Natural killer cell (primary cell): Measurements from ENCODE around the gene PRR19. TPM values are rescaled to one million over a fixed set of nuclear protein-coding genes. Genes with fewer than 3 reads are reported as not detected.
A peak's percentile ranks its signal among the peaks of the same experiment; 100 is the strongest.

Experiments used
- ATAC-seq, 3 donors: fragments of 150-1000 bp in 2 of 3; fragments of 200-7000 bp in 1 of 3; cut with Tn5 transposase; 1 replicate in 1 of 3; 2 replicates in 2 of 3; pipeline ENCODE4 v1.10.0; 2021; ENCODE audit warnings: mild to moderate bottlenecking in 2 of 3, moderate library complexity in 2 of 3
- DNase-seq, 2 donors: peaks; one replicate each; pipeline versions ENCODE4 v3.0.0 to v3.0.0-alpha.2; 2013 to 2021; ENCODE audit warnings: mixed read lengths in 1 of 2
- H3K27ac ChIP-seq: one replicate; pipeline ENCODE4 v1.5.1; 2013; ENCODE audit warnings: mild to moderate bottlenecking, low read length
- H3K27me3 ChIP-seq: one replicate; pipeline ENCODE4 v1.6.1; 2013; ENCODE audit warnings: low read length; ENCODE audit not compliant: control insufficient read depth, insufficient read depth
- H3K36me3 ChIP-seq: one replicate; pipeline ENCODE4 v1.6.1; 2013; ENCODE audit warnings: low read length; ENCODE audit not compliant: control insufficient read depth, insufficient read depth
- H3K4me1 ChIP-seq: one replicate; pipeline ENCODE4 v1.6.1; 2013; ENCODE audit warnings: low read length; ENCODE audit not compliant: control insufficient read depth, insufficient read depth
- H3K4me3 ChIP-seq: one replicate; pipeline ENCODE4 v1.5.1; 2013; ENCODE audit warnings: low read length
- H3K9me3 ChIP-seq: one replicate; pipeline ENCODE4 v1.6.1; 2013; ENCODE audit warnings: low read length; ENCODE audit not compliant: control insufficient read depth, insufficient read depth
- H3K27ac Mint-ChIP-seq, 2 donors: one replicate each; pipeline ENCODE4 v1.8.0; 2022; ENCODE audit warnings: mild to moderate bottlenecking in 2 of 2, mixed read lengths in 2 of 2, moderate library complexity in 1 of 2
- H3K27me3 Mint-ChIP-seq, 2 donors: one replicate each; pipeline ENCODE4 v1.8.0; 2022; ENCODE audit warnings: low read depth in 2 of 2, mixed read lengths in 2 of 2
- H3K36me3 Mint-ChIP-seq: one replicate; pipeline ENCODE4 v1.8.0; 2022; ENCODE audit warnings: mixed read lengths
- H3K4me1 Mint-ChIP-seq, 2 donors: one replicate each; pipeline ENCODE4 v1.8.0; 2022; ENCODE audit warnings: mixed read lengths in 2 of 2
- H3K4me3 Mint-ChIP-seq: one replicate; pipeline ENCODE4 v1.8.0; 2022; ENCODE audit warnings: mild to moderate bottlenecking, moderate library complexity, mixed read lengths
- H3K9me3 Mint-ChIP-seq, 2 donors: one replicate each; pipeline ENCODE4 v1.8.0; 2022; ENCODE audit warnings: mixed read lengths in 2 of 2
- WGBS: methylation state at CpG from one replicate; pipeline ENCODE4 v1.1.7; 2013; ENCODE audit warnings: missing lambda C conversion rate; ENCODE audit not compliant: insufficient coverage; 5-methylcytosine and 5-hydroxymethylcytosine counted together
- intact Hi-C: fragments of 100-400 bp; cut with micrococcal nuclease; formaldehyde crosslinking; loops from one replicate; pipeline ENCODE4 v1.14.2; 2022
- total RNA-seq, 4 donors: library from RNA; stranded (reverse); fragments of 120-200 nt in 1 of 4; gene quantifications; one replicate each; pipeline versions ENCODE4 v1.2.3 to v1.2.4, GENCODE V29; 2013 to 2022
- TF ChIP-seq, protein P1 (sequence below): fragments of 200-600 bp; IDR thresholded peaks from one replicate; pipeline ENCODE4 v1.8.0; 2022; ENCODE audit warnings: antibody characterized with exemption

Gene PRR19
- total RNA-seq, 3 donors from 2014 or later (not counting 1 experiment from before 2014, with no cell fraction given): not detected

GRCh38 chr19:42317535-42317934 lies 15.6 kb downstream of the PRR19 start:
- Mint-ChIP-seq H3K27ac (peak overlapping the region in 1 of 2 donors; percentile 8), H3K4me1 (peaks cover 15 to 27% of the 10 kb centered on the region in 2 donors), H3K4me3 (peak overlapping the region; percentile 22), H3K36me3 (no peaks in the 10 kb centered on the region), H3K27me3 (peaks cover 17 to 33% of the 10 kb centered on the region in 2 donors), H3K9me3 (no peaks in the 10 kb centered on the region)
- Histone ChIP-seq H3K27ac (no peak overlapping the region), H3K4me1 (peaks cover 31% of the 10 kb centered on the region), H3K27me3 (peaks cover 13% of the 10 kb centered on the region), H3K4me3 (no peak overlapping the region), H3K9me3 (no peaks in the 10 kb centered on the region), H3K36me3 (no peaks in the 10 kb centered on the region)
- WGBS: 92% methylated on average over 13 of the region's 13 CpGs
- no peak for ATAC-seq
- TF ChIP-seq, protein P1, sequence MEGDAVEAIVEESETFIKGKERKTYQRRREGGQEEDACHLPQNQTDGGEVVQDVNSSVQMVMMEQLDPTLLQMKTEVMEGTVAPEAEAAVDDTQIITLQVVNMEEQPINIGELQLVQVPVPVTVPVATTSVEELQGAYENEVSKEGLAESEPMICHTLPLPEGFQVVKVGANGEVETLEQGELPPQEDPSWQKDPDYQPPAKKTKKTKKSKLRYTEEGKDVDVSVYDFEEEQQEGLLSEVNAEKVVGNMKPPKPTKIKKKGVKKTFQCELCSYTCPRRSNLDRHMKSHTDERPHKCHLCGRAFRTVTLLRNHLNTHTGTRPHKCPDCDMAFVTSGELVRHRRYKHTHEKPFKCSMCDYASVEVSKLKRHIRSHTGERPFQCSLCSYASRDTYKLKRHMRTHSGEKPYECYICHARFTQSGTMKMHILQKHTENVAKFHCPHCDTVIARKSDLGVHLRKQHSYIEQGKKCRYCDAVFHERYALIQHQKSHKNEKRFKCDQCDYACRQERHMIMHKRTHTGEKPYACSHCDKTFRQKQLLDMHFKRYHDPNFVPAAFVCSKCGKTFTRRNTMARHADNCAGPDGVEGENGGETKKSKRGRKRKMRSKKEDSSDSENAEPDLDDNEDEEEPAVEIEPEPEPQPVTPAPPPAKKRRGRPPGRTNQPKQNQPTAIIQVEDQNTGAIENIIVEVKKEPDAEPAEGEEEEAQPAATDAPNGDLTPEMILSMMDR: no peak
- no peak for DNase-seq
- intact Hi-C loops: no loop called here

DNA sequence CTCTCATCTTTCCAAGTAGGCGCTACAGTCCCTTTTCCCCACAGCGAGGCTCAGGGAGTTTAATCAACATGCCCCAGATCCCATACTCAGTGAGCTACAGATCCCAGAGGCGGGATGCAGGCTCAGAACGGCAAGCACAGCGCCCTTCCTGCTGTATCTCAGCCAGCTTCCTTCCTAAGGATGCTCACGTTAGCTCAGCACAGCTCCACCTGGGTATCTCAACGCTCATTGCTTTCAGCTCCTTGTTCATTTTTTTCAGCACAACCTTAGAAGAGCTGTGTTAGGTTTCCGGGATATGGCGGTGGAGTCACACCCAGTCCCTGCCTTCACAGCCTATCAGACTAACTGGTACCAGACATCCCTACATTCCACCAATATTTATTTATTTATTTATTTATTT lies 20.4 kb downstream of the PRR19 start:
- H3K27me3 ChIP-seq: peaks cover 8% of the 10 kb centered on the region
- TF ChIP-seq, protein P1: no peak
- intact Hi-C loops: no loop called here
- H3K4me1 Mint-ChIP-seq: peaks cover 18 to 27% of the 10 kb centered on the region in 2 donors
- peaks cover 5% of the 10 kb centered on the region for H3K36me3 Mint-ChIP-seq
- H3K4me3 Mint-ChIP-seq: no peak overlapping the region
- H3K27me3 Mint-ChIP-seq: peaks cover 15 to 19% of the 10 kb centered on the region in 2 donors
- H3K9me3 Mint-ChIP-seq: no peaks in the 10 kb centered on the region
- H3K4me3 ChIP-seq: no peak overlapping the region
- no peak overlapping the region for H3K27ac Mint-ChIP-seq
- H3K36me3 ChIP-seq: no peaks in the 10 kb centered on the region
- DNase-seq (no peak), ATAC-seq (no peak)
- H3K9me3 ChIP-seq: no peaks in the 10 kb centered on the region
- H3K4me1 ChIP-seq: peaks cover 25% of the 10 kb centered on the region
- WGBS: 81% methylated on average over 9 of the region's 9 CpGs
- no peak overlapping the region for H3K27ac ChIP-seq

- no peak overlapping the region for H3K4me3 ChIP-seq
- Mint-ChIP-seq H3K4me1 (peaks cover 17 to 23% of the 10 kb centered on the region in 2 donors), H3K27ac (no peak overlapping the region), H3K36me3 (peaks cover 5% of the 10 kb centered on the region), H3K9me3 (no peaks in the 10 kb centered on the region), H3K27me3 (peaks cover 15 to 19% of the 10 kb centered on the region in 2 donors), H3K4me3 (no peak overlapping the region)
- H3K36me3 ChIP-seq: no peaks in the 10 kb centered on the region
- 32% methylated on average over 29 of the region's 29 CpGs for WGBS
- peaks cover 8% of the 10 kb centered on the region for H3K27me3 ChIP-seq
- intact Hi-C loops: no loop called here
- no peak overlapping the region for H3K27ac ChIP-seq
- DNase-seq: no peak
- no peaks in the 10 kb centered on the region for H3K9me3 ChIP-seq
- TF ChIP-seq, protein P1: no peak
- peaks cover 20% of the 10 kb centered on the region for H3K4me1 ChIP-seq
- ATAC-seq: no peak
Measured at GRCh38 chr19:42323473-42323851, 21.5 kb downstream of the PRR19 start.
